CD4-positive, alpha-beta T cell (primary cell): ENCODE results near the gene TIPRL. TPM values are rescaled to one million over a fixed set of nuclear protein-coding genes. Genes with fewer than 3 reads are reported as not detected.

Experiments
- ATAC-seq: fragments of 200-7000 bp; cut with Tn5 transposase; one replicate; pipeline ENCODE4 v1.10.0; 2022; ENCODE audit warnings: mild to moderate bottlenecking; ENCODE audit not compliant: poor library complexity
- CTCF ChIA-PET: fragments of 350-600 bp; sonication (Branson Sonifier 250); formaldehyde crosslinking; loops from one replicate; lab custom pipeline; 2021; ENCODE audit warnings: antibody characterized with exemption, inconsistent platforms; lab: Charles Lee
- POLR2A ChIA-PET: fragments of 350-600 bp; sonication (Branson Sonifier 250); formaldehyde crosslinking; loops from one replicate; lab custom pipeline; 2021; ENCODE audit warnings: antibody characterized with exemption, inconsistent platforms; lab: Charles Lee
- DNase-seq, 14 experiments: peaks; one replicate each; pipeline ENCODE4 v3.0.0-alpha.2; 2013 to 2020; ENCODE audit warnings: mixed read lengths in 2 of 14
- H3K27ac ChIP-seq, 2 donors: one replicate each; pipeline versions ENCODE4 v1.5.1 to v1.7.0; 2013; ENCODE audit warnings: low read length in 2 of 2, low read depth in 1 of 2, mild to moderate bottlenecking in 1 of 2
- H3K27me3 ChIP-seq, 2 experiments: 1 replicate in 1 of 2; 2 replicates in 1 of 2; pipeline versions ENCODE4 v1.6.1 to v1.7.0; 2013; ENCODE audit warnings: low read length in 2 of 2, control low read depth in 1 of 2, mild to moderate bottlenecking in 1 of 2, moderate library complexity in 1 of 2; ENCODE audit not compliant: insufficient read depth in 2 of 2, control insufficient read depth in 1 of 2
- H3K36me3 ChIP-seq: one replicate; pipeline ENCODE4 v1.6.1; 2013; ENCODE audit warnings: low read length, control low read depth; ENCODE audit not compliant: insufficient read depth
- H3K4me1 ChIP-seq: one replicate; pipeline ENCODE4 v1.6.1; 2013; ENCODE audit warnings: low read length, control low read depth; ENCODE audit not compliant: insufficient read depth
- H3K4me3 ChIP-seq: one replicate; pipeline ENCODE4 v1.5.1; 2013; ENCODE audit warnings: mild to moderate bottlenecking, low read length, moderate library complexity
- H3K9me3 ChIP-seq, 2 experiments: 1 replicate in 1 of 2; 2 replicates in 1 of 2; pipeline versions ENCODE4 v1.6.1 to v1.7.0; 2013; ENCODE audit warnings: low read length in 2 of 2, mild to moderate bottlenecking in 2 of 2, control low read depth in 1 of 2, moderate library complexity in 1 of 2; ENCODE audit not compliant: control insufficient read depth in 1 of 2, insufficient read depth in 1 of 2
- H3K27ac Mint-ChIP-seq: one replicate; pipeline ENCODE4 v1.8.0; 2020; ENCODE audit warnings: mixed read lengths
- H3K27me3 Mint-ChIP-seq: one replicate; pipeline ENCODE4 v1.8.0; 2021; ENCODE audit warnings: mixed read lengths
- H3K36me3 Mint-ChIP-seq: one replicate; pipeline ENCODE4 v1.8.0; 2021; ENCODE audit warnings: low read depth, mixed read lengths
- H3K4me1 Mint-ChIP-seq: one replicate; pipeline ENCODE4 v1.8.0; 2021; ENCODE audit warnings: low read depth, mixed read lengths
- H3K4me3 Mint-ChIP-seq: one replicate; pipeline ENCODE4 v1.8.0; 2020; ENCODE audit warnings: mild to moderate bottlenecking, mixed read lengths
- H3K9me3 Mint-ChIP-seq: one replicate; pipeline ENCODE4 v1.8.0; 2020; ENCODE audit warnings: mixed read lengths
- CTCF ChIP-seq: fragments of 200-600 bp; IDR thresholded peaks from one replicate; pipeline ENCODE4 v1.8.0; 2022; ENCODE audit warnings: antibody characterized with exemption, mild to moderate bottlenecking
- intact Hi-C, 2 experiments: fragments of 100-400 bp; cut with DNase I in 1 of 2; cut with micrococcal nuclease in 1 of 2; formaldehyde crosslinking; loops; one replicate each; pipeline versions ENCODE4 v1.15.1 to v1.9.0; 2023 to 2025; cut with DNase I, micrococcal nuclease
- total RNA-seq, 174 experiments: library from RNA in 2 of 174; stranded (reverse) in 2 of 174; gene quantifications; one replicate each; pipeline ENCODE4 v1.2.3 and lab custom pipeline; 2021 to 2026

Gene TIPRL
- total RNA-seq, 2 experiments from 2014 or later, result 15.8 to 16.4 TPM

DNA sequence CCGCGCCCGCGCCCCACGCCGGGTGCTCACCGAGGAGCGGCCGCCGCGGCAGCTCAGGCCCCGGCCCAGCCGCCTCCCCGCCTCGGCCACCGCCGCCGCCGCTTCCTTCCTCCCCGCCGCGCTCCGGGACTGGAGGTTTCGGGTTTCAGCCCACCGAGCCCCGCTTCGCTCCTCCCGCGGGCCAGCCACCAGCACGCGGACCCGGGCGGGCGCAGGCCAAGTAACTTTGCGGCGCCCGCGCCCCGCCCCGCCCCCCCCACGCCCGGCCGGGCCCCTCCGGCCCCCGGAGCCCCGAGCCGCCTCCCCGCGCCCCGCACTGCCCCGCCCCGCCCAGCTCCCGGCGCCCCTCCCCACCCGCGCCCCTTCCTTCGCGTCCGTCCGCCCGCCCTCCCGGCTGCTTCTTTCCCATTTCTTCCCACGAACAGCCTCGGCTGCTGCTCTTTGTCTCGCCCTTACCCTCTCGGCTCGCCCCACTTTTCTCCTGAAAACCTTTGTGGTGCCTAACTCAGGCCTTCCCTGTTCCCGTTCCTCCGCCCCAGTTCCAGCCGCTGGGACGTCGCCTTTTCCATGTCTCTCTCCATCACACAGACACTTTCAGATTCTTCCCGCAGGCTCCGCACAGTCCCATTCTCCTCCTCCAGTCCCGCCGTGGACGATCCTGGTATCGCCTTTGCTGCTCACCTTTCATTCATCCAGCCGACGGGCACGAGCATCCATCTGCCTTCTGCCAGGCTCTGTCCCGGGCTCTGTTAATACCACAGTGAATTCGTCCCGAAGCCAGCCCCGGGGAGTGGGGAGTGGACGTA, 41.9 kb upstream of the TIPRL start, which contains the start of gene GPR161:
GPR161 (minus strand) TSS at position 222 of the 806 bp plus-strand sequence. CDS start 32,080 bp downstream, outside the sequence.
- no peak for TF ChIP-seq CTCF
- Histone ChIP-seq H3K36me3 (no peaks in the 10 kb centered on the region), H3K4me3 (peak within 1 kb of the TSS; percentile 63), H3K27me3 (peaks cover 22 to 34% of the 10 kb centered on the region in 2 experiments), H3K9me3 (no peaks in the 10 kb centered on the region), H3K4me1 (peaks cover 20% of the 10 kb centered on the region), H3K27ac (no peak within 1 kb of the TSS)
- peaks cover 38% of the 10 kb centered on the region for H3K27me3 Mint-ChIP-seq
- intact Hi-C loops, result no loop called here
- H3K4me3 Mint-ChIP-seq, result peak within 1 kb of the TSS; percentile 93
- DNase-seq (peak in 9 of 14 experiments; percentile 3 to 48 (median 23)), ATAC-seq (peak; percentile 48)
- peaks cover 22% of the 10 kb centered on the region for H3K4me1 Mint-ChIP-seq
- peaks cover 4% of the 10 kb centered on the region for H3K36me3 Mint-ChIP-seq
- CTCF ChIA-PET, result no interaction called here
- POLR2A ChIA-PET, result no interaction called here
- no peaks in the 10 kb centered on the region for H3K9me3 Mint-ChIP-seq
- peak within 1 kb of the TSS; percentile 37 for H3K27ac Mint-ChIP-seq

GRCh38 chr1:168137515-168137821, 41.3 kb upstream of the TIPRL start:
- H3K4me1 ChIP-seq, result peaks cover 20% of the 10 kb centered on the region
- peaks cover 22% of the 10 kb centered on the region for H3K4me1 Mint-ChIP-seq
- H3K27ac ChIP-seq, result no peak overlapping the region
- peaks cover 22 to 34% of the 10 kb centered on the region in 2 experiments for H3K27me3 ChIP-seq
- H3K27me3 Mint-ChIP-seq, result peaks cover 38% of the 10 kb centered on the region
- H3K36me3 Mint-ChIP-seq, result peaks cover 4% of the 10 kb centered on the region
- H3K9me3 ChIP-seq, result no peaks in the 10 kb centered on the region
- H3K4me3 ChIP-seq, result peak overlapping the region; percentile 50
- H3K27ac Mint-ChIP-seq, result peak overlapping the region; percentile 27
- ChIA-PET CTCF (no interaction called here), POLR2A (no interaction called here)
- ATAC-seq (no peak), DNase-seq (no peak)
- intact Hi-C loops, result no loop called here
- H3K36me3 ChIP-seq, result no peaks in the 10 kb centered on the region
- peak overlapping the region; percentile 93 for H3K4me3 Mint-ChIP-seq
- TF ChIP-seq CTCF, result no peak
- no peaks in the 10 kb centered on the region for H3K9me3 Mint-ChIP-seq

- TF ChIP-seq CTCF, result no peak
- ChIA-PET CTCF (interaction anchor here (1.0 kb wide), 1 partner anchor 56 kb away, joined by 3 read pairs; no protein-coding TSS in a partner anchor), POLR2A (no interaction called here)
- no peak overlapping the region for H3K4me3 ChIP-seq
- H3K4me1 Mint-ChIP-seq, result peaks cover 22% of the 10 kb centered on the region
- peaks cover 4% of the 10 kb centered on the region for H3K36me3 Mint-ChIP-seq
- H3K27ac Mint-ChIP-seq, result no peak overlapping the region
- no peaks in the 10 kb centered on the region for H3K9me3 ChIP-seq
- ATAC-seq (peak; percentile 12), DNase-seq (no peak)
- no peak overlapping the region for H3K27ac ChIP-seq
- H3K27me3 ChIP-seq, result peaks cover 22 to 33% of the 10 kb centered on the region in 2 experiments
- H3K4me3 Mint-ChIP-seq, result peak overlapping the region; percentile 93
- intact Hi-C loops, result no loop called here
- H3K27me3 Mint-ChIP-seq, result peaks cover 35% of the 10 kb centered on the region
- H3K9me3 Mint-ChIP-seq, result no peaks in the 10 kb centered on the region
- no peaks in the 10 kb centered on the region for H3K36me3 ChIP-seq
- peaks cover 20% of the 10 kb centered on the region for H3K4me1 ChIP-seq
Measured at GRCh38 chr1:168138134-168138533, 40.6 kb upstream of the TIPRL start.
